GM08714 (cell line): ENCODE results near the gene LMCD1.

Experiments
- H3K4me3 ChIP-seq: fragments of 200-500 bp; sonication (Bioruptor generic); 2 replicates; pipeline ENCODE4 v1.5.1; 2014; ENCODE audit warnings: mild to moderate bottlenecking, low read length, inconsistent platforms
- ZNF274 ChIP-seq: IDR thresholded peaks from 2 replicates; pipeline ENCODE4 v1.6.1; 2012; ENCODE audit warnings: mild to moderate bottlenecking, low read depth, low read length

The LMCD1 gene

GRCh38 chr3:8525893-8526292 is 24.3 kb downstream of the LMCD1 start:
- TF ChIP-seq ZNF274: no peak
- no peak overlapping the region for H3K4me3 ChIP-seq

- no peak overlapping the region for H3K4me3 ChIP-seq
These were observed 27.6 kb downstream of the LMCD1 start for GRCh38 chr3:8529181-8529637.

GRCh38 chr3:8529738-8530525 is 28.3 kb downstream of the LMCD1 start:
- TF ChIP-seq ZNF274: no peak
- no peak overlapping the region for H3K4me3 ChIP-seq

More at GRCh38 chr3:8529181-8529637, 27.6 kb downstream of the LMCD1 start:
- no peak for TF ChIP-seq ZNF274

DNA sequence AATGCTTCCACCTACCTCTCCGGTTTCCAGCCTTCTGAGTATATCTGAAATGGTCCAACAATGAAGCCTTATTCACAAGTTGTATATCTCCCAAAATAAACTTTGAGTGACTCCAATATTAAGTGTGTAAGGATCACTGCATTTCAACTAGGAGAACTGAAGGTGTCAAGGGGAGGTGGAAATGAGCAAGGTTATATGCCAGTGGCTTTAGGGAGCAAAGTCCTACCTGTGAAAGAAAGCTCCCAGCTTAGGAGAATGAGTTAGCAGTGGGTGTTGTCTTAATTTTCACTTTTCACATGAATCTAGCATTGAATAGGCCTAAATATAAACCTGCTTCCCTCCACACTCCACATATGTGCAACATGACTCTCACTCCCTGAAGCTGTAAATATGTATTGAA is 29.0 kb downstream of the LMCD1 start:
- no peak overlapping the region for H3K4me3 ChIP-seq
- TF ChIP-seq ZNF274: no peak

GRCh38 chr3:8532251-8532871 is 30.7 kb downstream of the LMCD1 start:
- H3K4me3 ChIP-seq: no peak overlapping the region
- no peak for TF ChIP-seq ZNF274

DNA sequence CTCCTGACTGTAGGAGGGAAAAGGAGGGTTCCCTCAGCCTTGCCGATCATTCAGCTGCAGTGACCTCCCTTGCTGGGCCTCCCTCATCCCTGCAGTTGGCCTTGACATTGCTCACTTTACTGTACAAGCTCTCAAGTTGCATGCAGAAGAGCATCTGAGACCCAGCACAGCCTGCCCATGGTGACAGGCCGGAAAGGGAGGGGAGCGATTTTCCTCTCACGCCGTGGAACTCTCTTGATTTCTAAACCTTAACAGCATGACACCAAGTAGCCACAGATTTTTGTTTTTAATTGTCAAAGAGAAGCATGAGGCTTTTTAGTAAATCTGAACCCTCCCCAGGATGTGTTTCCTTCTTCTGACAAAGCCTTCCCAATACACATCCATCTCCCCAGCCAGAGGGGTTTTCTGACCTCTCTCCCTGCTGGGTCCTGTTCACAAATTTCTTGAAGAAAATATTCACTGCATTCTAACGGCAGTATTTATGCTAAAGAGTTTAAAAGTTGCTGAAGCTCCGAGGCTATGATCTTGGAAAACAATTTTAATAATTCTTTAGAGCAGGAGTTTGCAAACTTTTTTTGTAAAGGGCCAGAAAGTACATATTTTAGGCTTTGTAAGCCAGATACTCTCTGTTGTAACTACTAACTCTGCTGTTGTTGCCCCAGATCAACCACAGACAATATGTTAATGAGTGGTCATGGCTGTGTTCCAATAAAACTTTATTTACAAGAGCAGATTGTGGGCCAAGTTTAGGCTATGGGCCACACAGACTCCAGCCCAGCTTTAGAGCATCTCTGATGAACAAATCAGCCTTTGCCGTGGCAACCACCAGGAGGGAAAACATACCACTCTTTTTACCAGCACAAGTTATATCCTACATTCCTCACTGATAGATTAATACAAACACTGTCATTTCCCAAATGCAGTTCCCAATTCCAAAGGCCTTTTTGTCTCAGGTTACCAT is 34.8 kb downstream of the LMCD1 start:
- H3K4me3 ChIP-seq: no peak overlapping the region
- no peak for TF ChIP-seq ZNF274

DNA sequence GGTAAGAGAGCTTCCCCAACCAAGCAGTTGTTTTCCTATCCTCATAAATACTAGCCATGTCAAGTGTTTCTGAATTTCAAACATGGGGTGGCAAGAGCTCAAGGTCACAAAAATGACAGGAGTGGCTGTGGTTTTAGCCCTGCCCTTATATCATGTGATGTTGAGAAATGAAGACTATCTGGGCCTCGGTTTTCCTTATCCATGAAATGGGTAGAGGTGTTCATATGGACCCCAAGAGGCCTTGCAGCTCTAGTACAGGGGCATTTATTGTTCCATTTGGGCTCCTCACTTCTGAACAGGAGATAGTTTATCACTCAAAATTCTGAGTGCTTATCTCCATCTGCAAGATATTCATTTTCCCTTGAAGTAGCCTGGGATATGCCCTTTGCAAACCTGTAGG is 35.8 kb downstream of the LMCD1 start:
- no peak for TF ChIP-seq ZNF274
- no peak overlapping the region for H3K4me3 ChIP-seq

GRCh38 chr3:8538223-8538622 is 36.6 kb downstream of the LMCD1 start:
- no peak for TF ChIP-seq ZNF274
- no peak overlapping the region for H3K4me3 ChIP-seq

GRCh38 chr3:8538913-8539312 is 37.3 kb downstream of the LMCD1 start:
- no peak overlapping the region for H3K4me3 ChIP-seq
- no peak for TF ChIP-seq ZNF274

- H3K4me3 ChIP-seq: no peak overlapping the region
- TF ChIP-seq ZNF274: no peak
These were observed 37.8 kb downstream of the LMCD1 start for GRCh38 chr3:8539419-8539818.

GRCh38 chr3:8540456-8540855 is 38.8 kb downstream of the LMCD1 start:
- H3K4me3 ChIP-seq: no peak overlapping the region
- TF ChIP-seq ZNF274: no peak

DNA sequence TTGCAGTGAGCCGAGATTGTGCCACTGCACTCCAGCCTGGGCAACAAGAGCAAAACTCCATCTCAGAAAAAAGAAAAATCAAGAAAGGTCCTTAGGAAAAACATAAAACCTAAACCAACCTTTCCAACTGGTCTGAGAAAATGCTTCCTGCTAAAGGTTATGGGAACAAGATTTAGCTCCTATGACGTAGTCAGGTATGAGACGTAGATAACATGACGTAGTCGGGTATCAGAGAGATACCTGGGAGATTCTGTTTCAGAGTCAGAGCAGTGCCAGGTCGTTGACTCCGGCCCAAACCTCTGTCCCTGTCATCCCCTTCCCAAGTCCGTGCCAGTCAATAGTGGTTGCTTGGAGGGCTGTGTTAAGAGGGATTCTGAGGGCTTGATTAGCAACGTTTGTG is 39.9 kb downstream of the LMCD1 start:
- no peak for TF ChIP-seq ZNF274
- no peak overlapping the region for H3K4me3 ChIP-seq

DNA sequence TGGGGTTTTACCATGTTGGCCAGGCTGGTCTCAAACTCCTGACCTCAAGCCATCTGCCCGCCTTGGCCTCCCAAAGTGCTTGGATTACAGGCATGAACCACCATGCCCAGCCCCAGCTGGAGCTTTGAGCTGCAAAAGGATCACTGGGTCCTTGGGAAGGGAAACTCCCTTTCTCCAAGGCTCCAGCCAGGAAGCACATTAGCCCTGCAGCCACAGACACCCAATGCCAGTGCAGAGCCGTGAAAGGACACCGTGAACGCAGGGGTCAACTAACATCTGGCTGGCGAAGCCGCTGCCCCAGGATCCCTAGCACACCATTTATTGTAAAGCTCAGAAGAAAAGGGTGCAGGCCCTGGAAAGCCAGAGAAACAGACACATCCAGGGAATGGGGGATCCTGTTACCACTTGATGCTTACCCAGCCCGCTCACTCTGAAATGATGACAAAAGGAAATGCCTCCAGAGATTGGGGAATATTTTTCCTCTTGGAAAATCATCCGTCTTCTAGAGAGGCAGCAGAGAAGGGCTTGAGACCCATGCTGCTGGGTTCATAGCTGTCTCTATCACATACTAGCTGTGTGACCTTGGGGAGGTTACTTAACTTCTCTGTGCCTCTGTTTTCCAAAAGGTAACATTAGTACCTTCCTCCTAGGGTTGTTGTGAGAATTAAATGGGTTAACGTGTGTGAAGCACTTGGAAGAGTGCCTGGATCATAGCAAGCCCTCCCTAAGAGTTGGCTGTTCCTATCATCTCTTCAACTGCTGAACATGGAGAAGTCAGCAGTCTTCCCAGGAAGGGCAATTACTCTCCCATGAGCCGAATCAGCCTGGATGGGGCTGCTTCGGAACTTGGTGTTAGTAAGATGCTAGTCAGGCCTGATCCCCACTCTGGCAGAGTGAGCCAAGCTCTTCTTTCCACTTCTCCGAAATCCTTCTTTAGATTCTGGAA is 40.8 kb downstream of the LMCD1 start:
- no peak for TF ChIP-seq ZNF274

GRCh38 chr3:8546609-8547008 is 45.0 kb downstream of the LMCD1 start:
- no peak overlapping the region for H3K4me3 ChIP-seq
- no peak for TF ChIP-seq ZNF274

More for the DNA sequence above, 40.8 kb downstream of the LMCD1 start:
- no peak overlapping the region for H3K4me3 ChIP-seq
